ENCODE measurements around the gene NAA10.

DNA sequence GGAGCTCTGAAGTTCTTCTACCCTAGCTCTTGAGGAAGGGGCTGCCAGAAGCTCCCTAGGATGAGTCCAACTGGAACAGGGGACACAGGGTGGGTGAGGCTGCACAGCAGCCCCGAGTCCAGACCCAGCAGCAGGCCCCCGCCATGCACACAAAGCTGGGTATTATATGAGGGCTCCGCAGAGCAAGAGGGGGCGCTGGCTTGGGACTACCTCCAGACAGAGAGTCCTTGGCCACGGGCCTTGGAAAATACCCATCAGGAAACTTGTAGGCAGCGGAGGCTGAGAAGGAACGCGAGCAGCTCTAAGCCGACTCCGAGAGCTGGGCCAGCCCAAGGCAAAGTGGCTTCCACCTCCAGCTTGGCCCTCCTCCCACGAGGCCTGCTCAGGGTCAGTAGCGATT, 28.7 kb upstream of the NAA10 start:
- TF ChIP-seq EP300 (conservative IDR thresholded peaks at IDR 0.05; ENCODE audit: poor library complexity, severe bottlenecking) (no peak), POLR2AphosphoS5 (IDR thresholded peaks at IDR 0.05) (no peak), TAF1 (IDR thresholded peaks at IDR 0.05; ENCODE audit: low read depth) (no peak)
- TF ChIP-seq, protein P1, sequence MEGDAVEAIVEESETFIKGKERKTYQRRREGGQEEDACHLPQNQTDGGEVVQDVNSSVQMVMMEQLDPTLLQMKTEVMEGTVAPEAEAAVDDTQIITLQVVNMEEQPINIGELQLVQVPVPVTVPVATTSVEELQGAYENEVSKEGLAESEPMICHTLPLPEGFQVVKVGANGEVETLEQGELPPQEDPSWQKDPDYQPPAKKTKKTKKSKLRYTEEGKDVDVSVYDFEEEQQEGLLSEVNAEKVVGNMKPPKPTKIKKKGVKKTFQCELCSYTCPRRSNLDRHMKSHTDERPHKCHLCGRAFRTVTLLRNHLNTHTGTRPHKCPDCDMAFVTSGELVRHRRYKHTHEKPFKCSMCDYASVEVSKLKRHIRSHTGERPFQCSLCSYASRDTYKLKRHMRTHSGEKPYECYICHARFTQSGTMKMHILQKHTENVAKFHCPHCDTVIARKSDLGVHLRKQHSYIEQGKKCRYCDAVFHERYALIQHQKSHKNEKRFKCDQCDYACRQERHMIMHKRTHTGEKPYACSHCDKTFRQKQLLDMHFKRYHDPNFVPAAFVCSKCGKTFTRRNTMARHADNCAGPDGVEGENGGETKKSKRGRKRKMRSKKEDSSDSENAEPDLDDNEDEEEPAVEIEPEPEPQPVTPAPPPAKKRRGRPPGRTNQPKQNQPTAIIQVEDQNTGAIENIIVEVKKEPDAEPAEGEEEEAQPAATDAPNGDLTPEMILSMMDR (IDR thresholded peaks at IDR 0.05; ENCODE audit: poor library complexity, severe bottlenecking): no peak
